Measurements from ENCODE around the gene CASP2.

The CASP2 gene

GRCh38 chr7:143295870-143296269, 7.7 kb downstream of the CASP2 start:
- Histone ChIP-seq H3K9me3 (ENCODE audit: control insufficient read depth, low read length) (no peaks in the 10 kb centered on the region), H3K4me3 (ENCODE audit: extremely low read depth, insufficient read depth, low read length, poor library complexity, severe bottlenecking) (no peak overlapping the region), H3K36me3 (ENCODE audit: control insufficient read depth, insufficient read depth, low read length) (peaks cover 99% of the 10 kb centered on the region), H3K4me1 (ENCODE audit: control insufficient read depth, insufficient read depth, low read length, poor library complexity, severe bottlenecking) (peaks cover 16% of the 10 kb centered on the region), H3K27ac (ENCODE audit: low read depth, low read length, severe bottlenecking) (no peak overlapping the region)

GRCh38 chr7:143296686-143297085, 8.5 kb downstream of the CASP2 start:
- Histone ChIP-seq H3K4me3 (ENCODE audit: extremely low read depth, insufficient read depth, low read length, poor library complexity, severe bottlenecking) (no peak overlapping the region), H3K36me3 (ENCODE audit: control insufficient read depth, insufficient read depth, low read length) (peaks cover 99% of the 10 kb centered on the region), H3K9me3 (ENCODE audit: control insufficient read depth, low read length) (no peaks in the 10 kb centered on the region), H3K4me1 (ENCODE audit: control insufficient read depth, insufficient read depth, low read length, poor library complexity, severe bottlenecking) (peaks cover 12% of the 10 kb centered on the region), H3K27ac (ENCODE audit: low read depth, low read length, severe bottlenecking) (no peak overlapping the region)
- WGBS, 2 experiments (ENCODE audit: insufficient coverage in 2 of 2) = 100% methylated on average over 1 of the region's 2 CpGs; no CpG with 5 or more reads in 1 of the 2 experiments

- H3K36me3 ChIP-seq (ENCODE audit: control insufficient read depth, insufficient read depth, low read length) = peaks cover 97% of the 10 kb centered on the region
- peaks cover 8% of the 10 kb centered on the region for H3K4me1 ChIP-seq (ENCODE audit: control insufficient read depth, insufficient read depth, low read length, poor library complexity, severe bottlenecking)
- H3K9me3 ChIP-seq (ENCODE audit: control insufficient read depth, low read length) = no peaks in the 10 kb centered on the region
- no peak overlapping the region for H3K4me3 ChIP-seq (ENCODE audit: extremely low read depth, insufficient read depth, low read length, poor library complexity, severe bottlenecking)
- 100% methylated on average over 1 of the region's 2 CpGs for WGBS, 2 experiments (ENCODE audit: insufficient coverage in 2 of 2)
- H3K27ac ChIP-seq (ENCODE audit: low read depth, low read length, severe bottlenecking) = no peak overlapping the region
These were observed 11.2 kb downstream of the CASP2 start for GRCh38 chr7:143299346-143299745.

- Histone ChIP-seq H3K4me3 (ENCODE audit: extremely low read depth, insufficient read depth, low read length, poor library complexity, severe bottlenecking) (no peak overlapping the region), H3K27ac (ENCODE audit: low read depth, low read length, severe bottlenecking) (no peak overlapping the region), H3K9me3 (ENCODE audit: control insufficient read depth, low read length) (no peaks in the 10 kb centered on the region), H3K36me3 (ENCODE audit: control insufficient read depth, insufficient read depth, low read length) (peaks cover 97% of the 10 kb centered on the region), H3K4me1 (ENCODE audit: control insufficient read depth, insufficient read depth, low read length, poor library complexity, severe bottlenecking) (peaks cover 8% of the 10 kb centered on the region)
- 75 to 83% methylated on average over 6 to 7 of the region's 8 CpGs for WGBS, 2 experiments (ENCODE audit: insufficient coverage in 2 of 2)
These were observed 11.7 kb downstream of the CASP2 start for GRCh38 chr7:143299840-143300239.

- no peak overlapping the region for H3K4me3 ChIP-seq (ENCODE audit: extremely low read depth, insufficient read depth, low read length, poor library complexity, severe bottlenecking)
- no peaks in the 10 kb centered on the region for H3K4me1 ChIP-seq (ENCODE audit: control insufficient read depth, insufficient read depth, low read length, poor library complexity, severe bottlenecking)
- H3K36me3 ChIP-seq (ENCODE audit: control insufficient read depth, insufficient read depth, low read length) = peaks cover 97% of the 10 kb centered on the region
- H3K9me3 ChIP-seq (ENCODE audit: control insufficient read depth, low read length) = no peaks in the 10 kb centered on the region
- no peak overlapping the region for H3K27ac ChIP-seq (ENCODE audit: low read depth, low read length, severe bottlenecking)
- 100% methylated on average over 1 to 2 of the region's 8 CpGs for WGBS, 2 experiments (ENCODE audit: insufficient coverage in 2 of 2)
These were observed 13.1 kb downstream of the CASP2 start for GRCh38 chr7:143300959-143301935.

GRCh38 chr7:143303733-143304132, 15.6 kb downstream of the CASP2 start:
- Histone ChIP-seq H3K4me1 (ENCODE audit: control insufficient read depth, insufficient read depth, low read length, poor library complexity, severe bottlenecking) (no peaks in the 10 kb centered on the region), H3K36me3 (ENCODE audit: control insufficient read depth, insufficient read depth, low read length) (peaks cover 95% of the 10 kb centered on the region), H3K9me3 (ENCODE audit: control insufficient read depth, low read length) (no peaks in the 10 kb centered on the region), H3K27ac (ENCODE audit: low read depth, low read length, severe bottlenecking) (no peak overlapping the region), H3K4me3 (ENCODE audit: extremely low read depth, insufficient read depth, low read length, poor library complexity, severe bottlenecking) (no peak overlapping the region)
- WGBS, 2 experiments (ENCODE audit: insufficient coverage in 2 of 2) = 93 to 98% methylated on average over 8 of the region's 10 CpGs

GRCh38 chr7:143304938-143305337, 16.8 kb downstream of the CASP2 start:
- H3K36me3 ChIP-seq (ENCODE audit: control insufficient read depth, insufficient read depth, low read length) = peaks cover 95% of the 10 kb centered on the region

GRCh38 chr7:143305423-143306070, 17.4 kb downstream of the CASP2 start:
- peaks cover 94% of the 10 kb centered on the region for H3K36me3 ChIP-seq (ENCODE audit: control insufficient read depth, insufficient read depth, low read length)
- H3K9me3 ChIP-seq (ENCODE audit: control insufficient read depth, low read length) = no peaks in the 10 kb centered on the region
- no peak overlapping the region for H3K4me3 ChIP-seq (ENCODE audit: extremely low read depth, insufficient read depth, low read length, poor library complexity, severe bottlenecking)
- 83 to 91% methylated on average over 7 to 9 of the region's 10 CpGs for WGBS, 2 experiments (ENCODE audit: insufficient coverage in 2 of 2)
- no peaks in the 10 kb centered on the region for H3K4me1 ChIP-seq (ENCODE audit: control insufficient read depth, insufficient read depth, low read length, poor library complexity, severe bottlenecking)
- H3K27ac ChIP-seq (ENCODE audit: low read depth, low read length, severe bottlenecking) = no peak overlapping the region

More at GRCh38 chr7:143304938-143305337, 16.8 kb downstream of the CASP2 start:
- WGBS, 2 experiments (ENCODE audit: insufficient coverage in 2 of 2) = 92 to 98% methylated on average over 6 of the region's 6 CpGs
- H3K4me1 ChIP-seq (ENCODE audit: control insufficient read depth, insufficient read depth, low read length, poor library complexity, severe bottlenecking) = no peaks in the 10 kb centered on the region
- no peak overlapping the region for H3K4me3 ChIP-seq (ENCODE audit: extremely low read depth, insufficient read depth, low read length, poor library complexity, severe bottlenecking)
- no peaks in the 10 kb centered on the region for H3K9me3 ChIP-seq (ENCODE audit: control insufficient read depth, low read length)
- H3K27ac ChIP-seq (ENCODE audit: low read depth, low read length, severe bottlenecking) = no peak overlapping the region

- WGBS, 2 experiments (ENCODE audit: insufficient coverage in 2 of 2) = 100% methylated on average over 1 of the region's 2 CpGs; no CpG with 5 or more reads in 1 of the 2 experiments
- no peaks in the 10 kb centered on the region for H3K4me1 ChIP-seq (ENCODE audit: control insufficient read depth, insufficient read depth, low read length, poor library complexity, severe bottlenecking)
- H3K9me3 ChIP-seq (ENCODE audit: control insufficient read depth, low read length) = no peaks in the 10 kb centered on the region
- no peak overlapping the region for H3K4me3 ChIP-seq (ENCODE audit: extremely low read depth, insufficient read depth, low read length, poor library complexity, severe bottlenecking)
- no peak overlapping the region for H3K27ac ChIP-seq (ENCODE audit: low read depth, low read length, severe bottlenecking)
- peaks cover 67% of the 10 kb centered on the region for H3K36me3 ChIP-seq (ENCODE audit: control insufficient read depth, insufficient read depth, low read length)
These were observed 20.5 kb downstream of the CASP2 start for GRCh38 chr7:143308632-143309031.

GRCh38 chr7:143314127-143314526, 26.0 kb downstream of the CASP2 start:
- Histone ChIP-seq H3K36me3 (ENCODE audit: control insufficient read depth, insufficient read depth, low read length) (peaks cover 15% of the 10 kb centered on the region), H3K27ac (ENCODE audit: low read depth, low read length, severe bottlenecking) (no peak overlapping the region), H3K9me3 (ENCODE audit: control insufficient read depth, low read length) (no peaks in the 10 kb centered on the region), H3K4me1 (ENCODE audit: control insufficient read depth, insufficient read depth, low read length, poor library complexity, severe bottlenecking) (no peaks in the 10 kb centered on the region), H3K4me3 (ENCODE audit: extremely low read depth, insufficient read depth, low read length, poor library complexity, severe bottlenecking) (no peak overlapping the region)

GRCh38 chr7:143315776-143316175, 27.6 kb downstream of the CASP2 start, which contains the start of gene CLCN1:
CLCN1 (plus strand) TSS chr7:143316111; CDS start chr7:143316213, 102 bp downstream.
- H3K4me1 ChIP-seq (ENCODE audit: control insufficient read depth, insufficient read depth, low read length, poor library complexity, severe bottlenecking) = no peaks in the 10 kb centered on the region
- no peak within 1 kb of the TSS for H3K27ac ChIP-seq (ENCODE audit: low read depth, low read length, severe bottlenecking)
- WGBS, 2 experiments (ENCODE audit: insufficient coverage in 2 of 2) = 86% methylated on average over 4 of the region's 5 CpGs
- H3K36me3 ChIP-seq (ENCODE audit: control insufficient read depth, insufficient read depth, low read length) = peaks cover 3% of the 10 kb centered on the region
- no peaks in the 10 kb centered on the region for H3K9me3 ChIP-seq (ENCODE audit: control insufficient read depth, low read length)
- no peak within 1 kb of the TSS for H3K4me3 ChIP-seq (ENCODE audit: extremely low read depth, insufficient read depth, low read length, poor library complexity, severe bottlenecking)

All from mesodermal cell (in vitro differentiated cells).